Right forelimb (tissue), 1 donor: ENCODE measurements around the gene TMEM161B.
"Not testable (repeated sequence)": the region's sequence is repeated elsewhere in the genome, so short reads cannot be mapped to it uniquely, and the experiment has no call there.

ENCODE experiments used
- DNase-seq: peaks from one replicate; pipeline ENCODE4 v3.0.0-alpha.2; 2018

TMEM161B gene

DNA sequence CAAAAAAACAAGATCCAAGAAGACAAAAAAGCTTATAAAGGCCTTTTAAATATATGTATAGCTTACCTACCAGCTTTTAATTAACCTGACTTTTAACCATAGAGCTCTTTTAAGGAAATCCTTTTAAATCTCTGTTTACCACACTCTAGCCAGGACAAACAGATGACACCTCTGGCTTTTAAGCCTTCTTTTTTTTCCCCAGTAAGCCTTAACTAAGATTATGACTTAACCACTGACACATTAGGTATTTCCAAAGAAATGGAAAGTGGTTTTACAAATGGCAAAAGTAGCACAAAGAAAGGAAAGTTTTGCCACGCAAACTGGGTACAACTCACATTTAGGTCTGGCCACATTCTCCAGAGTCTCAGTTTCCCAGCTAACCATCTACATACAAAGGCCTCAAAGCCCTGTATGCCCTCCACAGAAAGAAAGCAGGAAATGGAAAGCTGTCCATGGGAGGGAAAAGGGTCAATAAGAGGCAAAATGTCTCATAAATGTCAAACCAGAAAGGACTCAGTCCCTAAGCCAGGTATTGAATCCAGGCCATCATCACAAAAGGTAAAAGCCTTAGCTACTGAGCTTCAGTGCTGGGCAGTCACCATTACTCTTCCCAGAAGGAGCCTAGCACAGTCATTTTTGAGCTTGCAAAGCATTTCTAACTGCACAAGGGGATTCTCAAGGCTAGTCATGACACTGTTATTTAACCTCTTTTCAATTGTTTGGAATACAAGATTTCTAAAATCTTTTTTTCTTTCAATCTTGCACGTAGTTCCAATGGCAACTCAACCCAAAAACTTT lies 19.7 kb downstream of the TMEM161B start:
- no peak for DNase-seq

- no peak for DNase-seq
Measured at GRCh38 chr5:88248094-88248493, 20.6 kb downstream of the TMEM161B start.

- DNase-seq, result no peak
Measured at GRCh38 chr5:88245893-88246244, 22.8 kb downstream of the TMEM161B start.

GRCh38 chr5:88245241-88245892 lies 23.3 kb downstream of the TMEM161B start:
- no peak for DNase-seq

DNA sequence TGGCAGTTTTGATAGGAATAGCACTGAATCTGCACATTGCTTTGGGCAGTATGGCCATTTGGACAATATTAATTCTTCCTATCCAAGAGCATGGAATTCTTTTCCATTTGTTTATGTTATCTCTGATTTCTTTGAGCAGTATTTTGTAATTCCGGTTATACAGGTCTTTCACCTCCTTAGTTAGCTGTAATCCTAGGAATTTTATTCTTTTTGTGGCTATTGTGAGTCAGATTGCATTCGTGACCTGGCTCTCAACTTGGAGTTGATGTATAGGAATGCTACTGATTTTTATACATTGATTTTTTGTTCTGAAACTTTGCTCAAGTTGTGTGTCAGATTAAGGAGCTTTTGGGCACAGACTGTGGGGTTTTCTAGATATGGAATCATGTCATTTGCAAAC lies 24.0 kb downstream of the TMEM161B start:
- no peak for DNase-seq

- DNase-seq, result not testable (repeated sequence)
Measured at GRCh38 chr5:88243493-88243892, 25.2 kb downstream of the TMEM161B start.

DNA sequence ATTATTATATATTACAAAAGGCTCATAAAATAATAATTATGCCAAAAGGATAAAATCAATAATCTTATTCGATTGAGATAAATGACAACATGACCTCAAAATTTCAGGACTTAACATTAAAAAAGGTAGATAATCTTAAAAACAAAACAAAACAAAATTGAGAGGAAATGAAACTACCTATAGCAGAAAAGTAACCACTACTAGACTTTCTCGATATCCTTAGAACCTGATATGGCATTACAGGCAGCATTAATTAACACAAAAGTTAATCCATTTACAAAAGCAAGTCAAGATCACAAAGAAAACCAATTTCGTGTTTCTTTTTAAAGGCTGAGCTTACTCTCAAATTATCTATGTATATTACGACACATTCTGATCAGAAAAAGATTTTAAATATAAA lies 29.9 kb downstream of the TMEM161B start:
- DNase-seq, result no peak

DNA sequence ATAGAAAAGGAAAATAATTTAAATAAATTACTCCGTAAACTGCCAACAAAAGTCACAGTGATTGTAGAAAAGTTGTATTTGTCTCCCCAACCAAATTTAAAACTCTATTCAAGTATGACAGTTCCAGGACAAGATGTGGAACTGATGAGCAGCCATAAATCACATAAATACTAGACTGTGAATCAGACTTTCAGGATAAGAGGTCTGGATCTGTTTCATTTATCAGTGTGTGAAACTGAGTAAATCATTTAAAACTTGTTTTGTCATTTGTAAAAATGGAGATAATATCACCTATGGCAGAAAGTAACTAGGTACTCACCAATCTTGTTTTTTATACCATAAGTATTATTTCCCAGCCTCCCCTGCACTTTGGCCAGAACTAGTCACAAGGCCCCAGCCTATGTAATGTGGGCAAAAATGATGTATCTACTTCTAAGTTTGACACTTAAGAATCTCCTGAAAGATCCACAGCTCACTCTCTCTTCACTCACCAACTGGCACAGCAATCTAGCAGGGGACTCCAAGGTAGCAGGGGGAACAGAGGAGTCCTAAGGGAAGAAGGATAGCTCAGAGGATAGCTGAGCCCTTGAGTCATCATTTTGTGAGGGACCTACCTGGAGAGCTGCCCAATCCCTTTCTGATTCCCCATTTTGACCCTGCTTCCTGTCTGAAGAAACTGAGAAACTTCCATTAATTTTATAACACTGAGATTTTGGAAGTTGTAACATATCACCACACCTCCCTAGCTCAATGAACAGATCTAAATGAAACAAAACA lies 31.6 kb downstream of the TMEM161B start:
- DNase-seq, result no peak

- DNase-seq, result no peak
Measured at GRCh38 chr5:88235828-88236227, 32.8 kb downstream of the TMEM161B start.

DNA sequence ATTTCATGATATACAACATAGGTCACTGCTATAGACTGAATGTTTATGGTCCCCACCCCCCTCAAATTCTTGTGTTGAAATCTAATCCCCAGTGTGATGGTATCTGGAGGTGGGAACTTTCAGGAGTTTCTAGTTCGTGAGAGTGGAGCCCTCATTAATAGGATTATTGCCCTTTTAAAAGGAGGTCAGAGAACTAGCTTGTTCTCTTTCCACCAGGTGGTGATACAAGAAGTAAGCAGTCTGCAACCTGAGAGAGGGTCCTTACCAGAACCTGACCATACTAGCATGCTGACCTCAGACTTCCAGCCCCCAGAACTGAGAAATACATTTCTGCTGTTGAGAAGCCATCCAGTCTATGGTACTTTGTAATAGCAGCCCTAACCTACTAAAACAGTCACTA lies 33.3 kb downstream of the TMEM161B start:
- no peak for DNase-seq

- DNase-seq, result no peak
Measured at GRCh38 chr5:88230546-88231066, 38.0 kb downstream of the TMEM161B start.

DNA sequence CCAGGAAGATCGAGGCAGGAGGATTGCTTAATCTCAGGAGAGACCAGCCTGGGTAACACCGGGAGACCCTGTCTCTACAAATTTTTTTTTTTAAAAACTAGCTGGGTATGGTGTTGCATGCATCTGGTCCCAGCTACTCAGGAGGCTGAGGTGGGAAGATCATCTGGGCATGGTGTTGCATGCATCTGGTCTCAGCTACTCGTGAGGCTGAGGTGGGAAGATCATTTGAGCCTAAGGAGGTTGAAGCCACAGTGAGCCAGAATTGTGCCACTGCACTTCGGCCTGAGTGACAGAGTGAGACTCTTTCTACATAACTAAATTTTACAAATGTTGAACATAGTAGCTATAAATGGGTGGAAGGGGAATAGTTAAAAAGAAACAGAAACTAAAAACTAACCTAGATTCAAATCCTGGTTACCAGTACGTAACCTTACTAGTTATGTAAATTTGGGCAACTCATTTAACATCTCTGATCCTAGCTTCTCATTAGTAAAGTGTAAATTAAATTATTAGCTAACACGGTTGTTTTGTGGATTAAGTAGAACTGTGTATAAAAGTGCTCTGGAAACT lies 41.7 kb downstream of the TMEM161B start:
- DNase-seq, result no peak

DNA sequence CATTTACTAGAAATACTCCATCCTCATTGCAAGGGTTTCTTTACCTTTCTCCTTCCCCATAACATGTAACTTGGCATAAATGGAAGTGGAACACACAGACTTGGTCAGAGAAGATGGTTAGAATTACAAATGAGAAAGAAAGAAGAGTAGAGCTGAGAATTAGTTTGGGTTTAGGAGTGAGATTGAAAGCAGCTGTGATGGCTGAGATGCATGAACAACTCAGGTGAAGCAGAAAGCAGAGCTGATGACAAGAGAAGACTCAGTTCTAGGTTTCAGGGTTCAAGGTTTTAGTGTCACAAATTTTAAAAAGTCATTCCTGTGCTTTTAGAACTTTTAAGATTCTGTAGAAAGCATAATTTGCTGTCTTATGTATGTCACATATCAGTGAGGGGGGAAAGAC lies 54.0 kb downstream of the TMEM161B start:
- DNase-seq, result no peak

GRCh38 chr5:88207575-88207974 lies 61.1 kb downstream of the TMEM161B start:
- no peak for DNase-seq

GRCh38 chr5:88203981-88204750 lies 64.5 kb downstream of the TMEM161B start:
- no peak for DNase-seq

GRCh38 chr5:88195636-88196035 lies 73.0 kb downstream of the TMEM161B start:
- DNase-seq, result no peak

DNA sequence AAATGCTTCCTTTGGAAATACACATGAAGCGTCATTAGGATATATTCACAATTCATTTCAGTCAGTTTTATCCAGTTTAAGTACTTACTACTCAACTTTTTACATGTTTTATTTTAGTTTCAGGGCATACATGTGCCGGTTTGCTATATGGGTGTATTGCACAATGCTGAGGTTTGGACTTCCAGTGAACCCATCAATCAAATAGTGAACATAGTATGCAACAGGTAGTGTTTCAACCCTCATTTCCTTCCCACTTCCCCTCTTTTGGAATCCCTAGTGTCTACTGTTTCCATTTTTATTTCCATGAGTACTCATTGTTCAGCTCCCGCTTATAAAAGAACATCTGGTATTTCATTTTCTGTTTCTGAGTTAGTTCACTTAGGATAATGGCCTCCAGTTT lies 74.7 kb downstream of the TMEM161B start:
- no peak for DNase-seq

- DNase-seq, result no peak
Measured at GRCh38 chr5:88190106-88190834, 78.4 kb downstream of the TMEM161B start.

DNA sequence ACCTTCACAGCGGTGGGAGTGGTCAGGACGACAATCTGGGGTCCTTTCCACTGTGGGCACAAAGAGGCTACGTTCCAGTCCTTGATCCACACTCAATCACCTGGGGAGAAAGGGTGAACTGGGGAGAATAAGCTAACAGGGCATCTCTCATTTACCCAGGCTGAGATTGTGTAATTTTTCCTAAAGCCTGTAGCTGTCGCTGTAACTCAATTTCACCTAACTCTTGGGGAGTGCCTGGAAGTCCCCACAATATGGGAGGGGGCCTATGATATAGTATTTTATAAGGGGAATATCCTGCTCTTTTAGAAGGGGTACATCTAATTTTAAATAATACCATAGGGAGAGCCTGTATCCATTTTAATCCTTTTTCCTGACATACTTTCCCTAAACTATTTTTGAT lies 79.2 kb downstream of the TMEM161B start:
- DNase-seq, result not testable (repeated sequence)

GRCh38 chr5:88188458-88189132 lies 80.0 kb downstream of the TMEM161B start:
- no peak for DNase-seq

DNA sequence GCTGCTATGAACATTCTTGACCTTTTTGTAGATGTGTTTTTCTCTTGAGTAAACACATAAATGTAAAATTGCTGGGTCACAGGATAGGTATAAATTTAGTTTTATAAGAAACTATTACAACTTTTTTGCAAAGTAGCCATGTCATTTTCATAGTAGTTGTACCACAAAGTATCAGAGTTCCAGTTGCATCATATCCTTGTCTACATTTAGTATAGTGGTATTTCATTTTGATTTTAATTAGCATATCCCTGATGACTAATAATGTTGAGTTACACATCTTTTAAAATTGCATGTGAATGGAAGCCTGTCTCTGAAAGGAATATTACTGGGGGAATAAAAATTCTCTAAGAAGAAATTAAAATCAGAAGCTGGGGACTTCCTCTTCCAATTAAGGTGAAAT lies 85.4 kb downstream of the TMEM161B start:
- DNase-seq, result no peak
